Measurements from ENCODE around the gene RERE.

DNA sequence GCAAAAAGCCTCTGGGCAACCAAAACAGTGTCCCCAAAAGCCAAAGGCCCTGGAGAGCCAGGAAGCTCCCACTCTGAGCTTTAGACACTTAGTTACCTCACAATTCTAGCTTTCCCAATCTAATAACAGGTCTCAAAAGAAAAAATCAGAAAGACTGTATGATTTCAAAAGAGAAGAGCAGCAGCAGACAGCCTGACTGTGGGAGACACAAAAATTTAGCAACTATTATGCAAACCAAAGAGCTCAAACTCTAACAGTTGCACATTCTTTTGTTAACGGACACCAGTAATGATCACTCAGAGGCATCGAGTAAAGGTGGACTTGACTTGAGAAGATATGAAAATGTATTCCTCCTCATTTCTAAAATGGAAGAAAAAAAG lies 339.5 kb downstream of the RERE start:
- TF ChIP-seq, protein P1, sequence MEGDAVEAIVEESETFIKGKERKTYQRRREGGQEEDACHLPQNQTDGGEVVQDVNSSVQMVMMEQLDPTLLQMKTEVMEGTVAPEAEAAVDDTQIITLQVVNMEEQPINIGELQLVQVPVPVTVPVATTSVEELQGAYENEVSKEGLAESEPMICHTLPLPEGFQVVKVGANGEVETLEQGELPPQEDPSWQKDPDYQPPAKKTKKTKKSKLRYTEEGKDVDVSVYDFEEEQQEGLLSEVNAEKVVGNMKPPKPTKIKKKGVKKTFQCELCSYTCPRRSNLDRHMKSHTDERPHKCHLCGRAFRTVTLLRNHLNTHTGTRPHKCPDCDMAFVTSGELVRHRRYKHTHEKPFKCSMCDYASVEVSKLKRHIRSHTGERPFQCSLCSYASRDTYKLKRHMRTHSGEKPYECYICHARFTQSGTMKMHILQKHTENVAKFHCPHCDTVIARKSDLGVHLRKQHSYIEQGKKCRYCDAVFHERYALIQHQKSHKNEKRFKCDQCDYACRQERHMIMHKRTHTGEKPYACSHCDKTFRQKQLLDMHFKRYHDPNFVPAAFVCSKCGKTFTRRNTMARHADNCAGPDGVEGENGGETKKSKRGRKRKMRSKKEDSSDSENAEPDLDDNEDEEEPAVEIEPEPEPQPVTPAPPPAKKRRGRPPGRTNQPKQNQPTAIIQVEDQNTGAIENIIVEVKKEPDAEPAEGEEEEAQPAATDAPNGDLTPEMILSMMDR (IDR thresholded peaks at IDR 0.05; ENCODE audit: extremely low read depth in 1 of 2, insufficient read depth in 1 of 2, low read depth in 1 of 2, low read length in 2 of 2), result no peak
- TF ChIP-seq POLR2A (IDR thresholded peaks at IDR 0.05; ENCODE audit: low read depth, low read length) (no peak), GATA2 (IDR thresholded peaks at IDR 0.05; ENCODE audit: insufficient read depth, insufficient read length, low read depth, low read length) (no peak), JUN (IDR thresholded peaks at IDR 0.05; ENCODE audit: borderline replicate concordance, insufficient read depth, insufficient read length, low read depth) (no peak), EZH2 (IDR thresholded peaks at IDR 0.05; ENCODE audit: borderline replicate concordance, low read depth, low read length, severe bottlenecking) (no peak), MYC (IDR thresholded peaks at IDR 0.05; ENCODE audit: low read depth, low read length) (no peak), POLR2AphosphoS5 (IDR thresholded peaks at IDR 0.05; ENCODE audit: insufficient read depth, low read depth, low read length) (no peak), FOS (IDR thresholded peaks at IDR 0.05; ENCODE audit: borderline replicate concordance, insufficient read depth, low read length) (no peak)
- TF ChIP-seq, protein P2, sequence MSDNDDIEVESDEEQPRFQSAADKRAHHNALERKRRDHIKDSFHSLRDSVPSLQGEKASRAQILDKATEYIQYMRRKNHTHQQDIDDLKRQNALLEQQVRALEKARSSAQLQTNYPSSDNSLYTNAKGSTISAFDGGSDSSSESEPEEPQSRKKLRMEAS (IDR thresholded peaks at IDR 0.05; ENCODE audit: insufficient read depth, insufficient read length), result no peak
